ENCODE measurements around the gene OPA3.

The OPA3 gene

GRCh38 chr19:45492627-45493470 lies 91.8 kb downstream of the OPA3 start:
- ChIA-PET POLR2A (ENCODE audit: low non-redundant PET) (no interaction called here), CTCF (no interaction called here)
- TF ChIP-seq CTCF (conservative IDR thresholded peaks at IDR 0.05; ENCODE audit: low read depth), result no peak
- no peak for DNase-seq (ENCODE audit: low spot score)
- peak overlapping the region; percentile 26; the same call in 1 of the 2 replicates for H3K27ac ChIP-seq

- peak overlapping the region; percentile 26; the same call in 1 of the 2 replicates for H3K27ac ChIP-seq
- POLR2A ChIA-PET (ENCODE audit: low non-redundant PET), result no interaction called here
- TF ChIP-seq CTCF (conservative IDR thresholded peaks at IDR 0.05; ENCODE audit: low read depth), result no peak
- no peak for DNase-seq (ENCODE audit: low spot score)
- CTCF ChIA-PET, result no interaction called here
Observed at GRCh38 chr19:45492137-45492626, 92.4 kb downstream of the OPA3 start.

GRCh38 chr19:45489216-45489855 lies 95.3 kb downstream of the OPA3 start:
- peak overlapping the region; percentile 40 for H3K27ac ChIP-seq
- TF ChIP-seq CTCF (conservative IDR thresholded peaks at IDR 0.05; ENCODE audit: low read depth), result no peak
- no peak for DNase-seq (ENCODE audit: low spot score)
- ChIA-PET POLR2A (ENCODE audit: low non-redundant PET) (no interaction called here), CTCF (interaction anchor here (0.6 to 1.8 kb wide), 4 partner anchors 10 to 154 kb away, joined by 3 to 11 read pairs (median 6); no protein-coding TSS in a partner anchor)

GRCh38 chr19:45488708-45489107 lies 95.9 kb downstream of the OPA3 start:
- no peak for DNase-seq (ENCODE audit: low spot score)
- ChIA-PET POLR2A (ENCODE audit: low non-redundant PET) (no interaction called here), CTCF (interaction anchor here (0.7 to 1.8 kb wide), 4 partner anchors 10 to 1567 kb away, joined by 3 to 11 read pairs (median 6); no protein-coding TSS in a partner anchor)
- no peak for TF ChIP-seq CTCF (conservative IDR thresholded peaks at IDR 0.05; ENCODE audit: low read depth)
- H3K27ac ChIP-seq, result no peak overlapping the region; the same call in 1 of the 2 replicates

- POLR2A ChIA-PET (ENCODE audit: low non-redundant PET), result no interaction called here
- DNase-seq (ENCODE audit: low spot score), result peak; percentile 80
- peak overlapping the region; percentile 86 for H3K27ac ChIP-seq
- TF ChIP-seq CTCF (conservative IDR thresholded peaks at IDR 0.05; ENCODE audit: low read depth), result peak; percentile 89
- CTCF ChIA-PET, result interaction anchor here (0.5 to 2.0 kb wide), 21 partner anchors 9 to 476 kb away, joined by 3 to 29 read pairs (median 4); partner anchors contain the start of genes FOSB and RTN2
Observed at GRCh38 chr19:45485305-45486077, 99.1 kb downstream of the OPA3 start.
